ENCODE results near the gene IFFO2. TPM values are rescaled to one million over a fixed set of nuclear protein-coding genes. Genes with fewer than 3 reads are reported as not detected.

The IFFO2 gene
- total and polyA plus RNA-seq, 2 of the 13 experiments (the other 11 are each of a cell fraction or from before 2014, with no cell fraction given), result 7.3 to 16.7 TPM

- TF ChIP-seq YEATS4 (CRISPR knock-in tag; IDR thresholded peaks at IDR 0.05; ENCODE audit: borderline replicate concordance) (peak; percentile 45; the same call in 1 of the 2 replicates), SNAPC4 (CRISPR knock-in tag; IDR thresholded peaks at IDR 0.05) (0 out of 2 replicates have a peak, but pooled peaks have one; percentile 53), PITX1 (CRISPR knock-in tag; IDR thresholded peaks at IDR 0.05) (no peak), ZNF280B (CRISPR knock-in tag; IDR thresholded peaks at IDR 0.05; ENCODE audit: borderline replicate concordance) (peak; percentile 77; the same call in 1 of the 2 replicates), PRDM15 (CRISPR knock-in tag; IDR thresholded peaks at IDR 0.05) (0 out of 2 replicates have a peak, but pooled peaks have one; percentile 23), ZNF484 (CRISPR knock-in tag; IDR thresholded peaks at IDR 0.05; ENCODE audit: borderline replicate concordance, low read depth) (no peak), KDM2A (CRISPR knock-in tag; IDR thresholded peaks at IDR 0.05; ENCODE audit: borderline replicate concordance, low read depth) (peak; percentile 70; the same call in 1 of the 2 replicates), PTBP1 (IDR thresholded peaks at IDR 0.05; ENCODE audit: low read depth, low read length, poor library complexity, severe bottlenecking) (no peak), ZNF709 (CRISPR knock-in tag; IDR thresholded peaks at IDR 0.05) (no peak), ZBTB2 (CRISPR knock-in tag; IDR thresholded peaks at IDR 0.05; ENCODE audit: low read depth) (no peak), DR1 (CRISPR knock-in tag; IDR thresholded peaks at IDR 0.05) (no peak), ZBTB26 (CRISPR knock-in tag; IDR thresholded peaks at IDR 0.05; ENCODE audit: borderline replicate concordance) (no peak), ZNF230 (CRISPR knock-in tag; IDR thresholded peaks at IDR 0.05) (no peak)
Observed at GRCh38 chr1:18913065-18913835, 43.2 kb downstream of the IFFO2 start (continued).
